Central memory CD4-positive, alpha-beta T cell (primary cell): ENCODE data around the gene NAV2.

Experiments used
- DNase-seq: peaks from one replicate; pipeline ENCODE4 v3.0.0; 2022

The NAV2 gene

GRCh38 chr11:19840961-19841360 is 128.3 kb downstream of the NAV2 start:
- DNase-seq: no peak

DNA sequence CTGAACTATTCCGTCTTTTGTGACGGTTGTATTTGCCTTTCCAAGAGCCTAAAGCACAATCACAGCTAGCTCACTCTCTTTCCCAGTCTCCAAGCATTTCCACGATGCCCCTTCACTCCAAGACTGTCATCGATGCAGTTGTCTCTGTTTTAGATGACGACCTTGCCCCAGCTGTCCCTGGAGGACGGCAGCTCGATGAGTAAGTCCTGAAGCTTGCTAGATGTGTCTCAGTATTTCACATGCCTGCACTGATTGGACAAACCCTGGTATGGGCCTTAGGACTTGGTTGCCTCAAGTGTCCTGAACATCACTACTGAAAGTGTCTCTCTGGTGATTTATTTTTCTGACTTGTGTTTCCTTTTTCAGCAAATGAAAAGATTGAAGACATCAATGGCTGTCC is 129.9 kb downstream of the NAV2 start:
- no peak for DNase-seq

DNA sequence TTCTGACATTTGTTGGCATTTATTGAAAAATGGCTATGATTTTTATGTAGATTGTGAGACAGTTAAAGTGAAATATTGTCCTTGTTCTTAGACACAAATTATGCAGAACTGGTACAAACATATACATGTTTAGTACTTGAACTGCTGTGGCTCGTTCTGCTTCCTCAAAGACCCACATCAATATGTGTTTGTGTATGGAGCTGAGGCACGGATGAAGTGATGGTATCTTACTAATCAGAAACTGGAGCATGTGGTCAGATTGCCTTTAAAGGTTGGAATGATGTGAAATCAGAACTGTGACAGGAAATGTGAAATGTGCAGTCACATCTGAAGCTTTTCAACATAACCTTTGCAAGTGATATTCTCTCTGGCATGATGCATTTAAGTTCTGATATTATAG is 130.4 kb downstream of the NAV2 start:
- DNase-seq: no peak

- DNase-seq: no peak
Measured at GRCh38 chr11:19844012-19844411, 131.4 kb downstream of the NAV2 start.

- no peak for DNase-seq
Measured at GRCh38 chr11:19844806-19845205, 132.2 kb downstream of the NAV2 start.

- no peak for DNase-seq
Measured at GRCh38 chr11:19845626-19846025, 133.0 kb downstream of the NAV2 start.

GRCh38 chr11:19846654-19847305 is 134.1 kb downstream of the NAV2 start:
- DNase-seq: no peak

GRCh38 chr11:19848219-19848618 is 135.6 kb downstream of the NAV2 start:
- DNase-seq: no peak

DNA sequence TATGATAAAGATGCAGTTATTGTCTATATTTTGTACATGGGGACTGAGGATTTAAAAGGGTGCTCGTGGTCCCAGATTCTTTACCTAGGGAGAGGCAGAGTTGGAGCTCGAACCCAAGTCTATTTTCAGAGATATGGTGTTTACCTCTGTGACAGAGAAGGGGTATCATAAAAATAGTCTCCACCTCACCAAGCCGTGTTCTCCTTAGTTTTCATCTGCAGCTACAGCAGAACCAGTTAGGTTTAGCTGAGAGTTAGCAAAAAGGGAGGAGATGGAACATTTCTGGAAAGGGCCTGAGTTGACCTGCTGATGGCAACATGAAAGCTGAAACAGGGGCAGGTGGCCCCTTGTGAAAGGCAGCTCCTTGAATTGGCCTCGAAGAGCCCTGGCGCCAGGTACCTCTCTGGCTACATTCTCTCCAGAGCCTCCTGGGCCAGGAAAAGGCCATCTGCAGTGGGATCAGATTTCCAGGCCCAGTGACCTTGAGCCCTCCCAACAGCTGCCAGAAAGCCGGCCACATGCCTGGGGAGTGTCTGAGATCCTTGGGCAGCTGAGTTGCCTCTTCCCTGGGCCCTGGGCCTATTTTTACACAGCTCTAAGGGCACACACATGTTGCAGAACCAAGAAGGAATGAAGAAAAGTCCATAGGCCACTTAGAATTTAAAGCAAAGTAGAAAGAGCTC is 136.6 kb downstream of the NAV2 start:
- no peak for DNase-seq

GRCh38 chr11:19849947-19850593 is 137.4 kb downstream of the NAV2 start:
- no peak for DNase-seq

- no peak for DNase-seq
Measured at GRCh38 chr11:19852288-19852687, 139.7 kb downstream of the NAV2 start.

DNA sequence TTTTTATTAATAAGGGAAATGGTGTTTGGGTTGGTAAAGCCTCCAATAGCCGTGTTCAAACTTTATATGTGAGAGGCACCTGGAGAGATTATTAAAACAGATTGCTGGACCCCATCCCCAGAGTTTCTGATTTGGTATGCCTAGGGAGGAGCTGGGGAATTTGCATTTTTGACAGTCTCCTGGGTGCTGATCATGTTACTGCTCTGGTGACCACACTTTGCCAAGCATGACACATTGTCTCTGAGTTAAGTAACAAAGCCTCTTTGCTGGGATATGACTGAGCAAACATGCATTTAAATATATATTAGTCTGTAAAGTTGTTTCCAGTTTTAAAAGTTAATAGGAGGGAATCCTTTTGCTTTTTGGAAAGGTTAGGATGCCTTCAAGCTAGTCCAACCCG is 140.4 kb downstream of the NAV2 start:
- no peak for DNase-seq

GRCh38 chr11:19853920-19854319 is 141.3 kb downstream of the NAV2 start:
- DNase-seq: no peak

- no peak for DNase-seq
Measured at GRCh38 chr11:19861171-19861570, 148.5 kb downstream of the NAV2 start.

- no peak for DNase-seq
Measured at GRCh38 chr11:19862091-19862490, 149.5 kb downstream of the NAV2 start.

GRCh38 chr11:19864141-19865140 is 151.8 kb downstream of the NAV2 start:
- no peak for DNase-seq

DNA sequence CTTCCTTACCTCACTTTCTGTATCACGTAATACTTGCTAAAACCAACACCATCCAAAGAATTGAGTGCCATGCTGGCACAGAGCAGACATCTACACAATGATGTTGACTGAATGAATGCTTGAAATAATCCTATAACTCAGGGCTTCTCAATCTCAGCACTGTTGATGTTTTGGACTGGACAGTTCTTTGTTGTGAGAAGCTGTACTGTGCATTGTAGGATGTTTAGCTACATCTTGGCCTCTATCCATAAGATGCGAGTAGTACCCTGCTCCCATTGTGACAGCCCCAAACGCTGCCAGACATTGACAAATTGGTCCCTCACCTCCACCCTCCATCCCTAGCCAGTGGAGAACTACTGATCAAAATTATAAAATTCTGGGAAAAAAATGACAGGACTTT is 153.4 kb downstream of the NAV2 start:
- DNase-seq: no peak

- no peak for DNase-seq
Measured at GRCh38 chr11:19866521-19866920, 153.9 kb downstream of the NAV2 start.

GRCh38 chr11:19867064-19867463 is 154.4 kb downstream of the NAV2 start:
- no peak for DNase-seq

- no peak for DNase-seq
Measured at GRCh38 chr11:19868281-19868821, 155.7 kb downstream of the NAV2 start.

DNA sequence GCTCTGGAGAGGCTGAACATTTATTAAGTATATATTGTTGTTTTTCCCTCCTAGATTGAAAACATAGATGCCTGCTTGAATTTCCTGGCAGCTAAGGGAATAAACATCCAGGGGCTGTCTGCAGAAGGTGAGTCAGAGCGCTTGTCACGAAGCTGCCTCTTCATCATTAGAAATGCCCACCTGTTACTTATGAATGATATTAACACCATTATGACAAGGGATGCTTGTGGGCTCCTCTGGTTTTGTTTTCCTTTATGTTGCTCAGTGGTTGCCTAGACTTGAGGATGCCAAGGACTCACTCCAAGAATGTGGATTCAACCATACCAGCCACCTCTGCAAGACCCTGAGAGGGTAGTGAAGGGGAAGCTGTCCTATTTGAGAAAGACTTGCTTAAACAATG is 156.2 kb downstream of the NAV2 start:
- no peak for DNase-seq

DNA sequence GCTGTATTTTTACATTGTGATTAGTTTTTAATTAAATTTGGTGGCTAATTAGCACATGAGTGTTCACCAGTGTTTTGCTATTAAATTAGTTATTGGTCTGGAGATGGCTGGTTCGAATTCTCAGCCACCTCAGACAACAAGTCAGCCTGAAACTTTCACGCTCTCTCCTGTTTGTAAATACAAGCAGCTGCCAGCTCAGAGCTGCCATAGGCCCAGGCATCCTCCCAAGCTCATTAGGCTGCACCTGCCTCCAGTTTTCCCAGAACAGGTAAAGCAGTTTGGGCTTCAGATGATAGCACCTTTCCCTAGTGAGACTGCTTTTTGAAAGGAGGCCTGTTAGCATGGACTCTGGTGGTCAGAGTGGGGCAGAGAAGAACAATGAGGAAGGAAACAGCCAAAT is 156.8 kb downstream of the NAV2 start:
- no peak for DNase-seq
